Measurements from ENCODE around the gene CASZ1. TPM values are rescaled to one million over a fixed set of nuclear protein-coding genes. Genes with fewer than 3 reads are reported as not detected.

CASZ1 gene
- total and polyA plus RNA-seq, 2 donors (not counting 3 experiments of a cell fraction or from before 2014, with no cell fraction given): 1.5 to 5.2 TPM

- dilution Hi-C loops (cut with MboI; ENCODE audit: extremely low pct_ligation_motif_present, low sequenced_read_pairs): no loop called here
- no peak for FAIRE-seq
- TF ChIP-seq POLR2A (IDR thresholded peaks at IDR 0.05; ENCODE audit: low read depth, low read length) (no peak), GATA2 (IDR thresholded peaks at IDR 0.05; ENCODE audit: insufficient read depth, insufficient read length, low read depth, low read length) (no peak), MAX (IDR thresholded peaks at IDR 0.05; ENCODE audit: insufficient read depth, insufficient read length) (no peak), EZH2 (IDR thresholded peaks at IDR 0.05; ENCODE audit: borderline replicate concordance, low read depth, low read length, severe bottlenecking) (no peak), POLR2AphosphoS5 (IDR thresholded peaks at IDR 0.05; ENCODE audit: insufficient read depth, low read depth, low read length) (no peak), MYC (IDR thresholded peaks at IDR 0.05; ENCODE audit: low read depth, low read length) (no peak), JUN (IDR thresholded peaks at IDR 0.05; ENCODE audit: borderline replicate concordance, insufficient read depth, insufficient read length, low read depth) (no peak), CTCF (IDR thresholded peaks at IDR 0.05; ENCODE audit: extremely low read depth in 1 of 2, insufficient read depth in 1 of 2, low read depth in 1 of 2, low read length in 2 of 2) (no peak), FOS (IDR thresholded peaks at IDR 0.05; ENCODE audit: borderline replicate concordance, insufficient read depth, low read length) (no peak)
Measured at GRCh38 chr1:10591010-10591409, 205.4 kb downstream of the CASZ1 start.

More at GRCh38 chr1:10591010-10591409, 205.4 kb downstream of the CASZ1 start:
- intact Hi-C loops (cut with micrococcal nuclease): no loop called here
- H3K9me3 ChIP-seq (replicated peaks; ENCODE audit: control insufficient read depth, insufficient read depth, low read length): no peaks in the 10 kb centered on the region
- H4K20me1 ChIP-seq (replicated peaks; ENCODE audit: control insufficient read depth, extremely low read depth, insufficient read depth, low read length): no peaks in the 10 kb centered on the region
- ChIA-PET POLR2A (no interaction called here), CTCF (interaction anchor here (0.9 kb wide), 1 partner anchor 78 kb away, joined by 3 read pairs; no protein-coding TSS in a partner anchor)
- no TSS peak for BruUV-seq (replicated peaks)
- H3K27ac ChIP-seq (ENCODE audit: insufficient read depth, low read depth, low read length): no peak overlapping the region
- H3K9me1 ChIP-seq (replicated peaks; ENCODE audit: control insufficient read depth, extremely low read depth, insufficient read depth, low read length): no peaks in the 10 kb centered on the region
- no peak overlapping the region for H2AFZ ChIP-seq (ENCODE audit: low read depth, low read length)
- H3K36me3 ChIP-seq (ENCODE audit: control insufficient read depth in 2 of 2, extremely low read depth in 1 of 2, insufficient read depth in 2 of 2, low read length in 2 of 2): no peaks in the 10 kb centered on the region
- H3K27me3 ChIP-seq (ENCODE audit: control insufficient read depth in 2 of 2, insufficient read depth in 2 of 2, low read length in 2 of 2): no peaks in the 10 kb centered on the region
- no peak overlapping the region for H3K4me2 ChIP-seq (ENCODE audit: insufficient read depth, low read length)
- no peaks in the 10 kb centered on the region for H3K4me1 ChIP-seq (ENCODE audit: control insufficient read depth, extremely low read depth, insufficient read depth, low read length)
- no peak overlapping the region for H3K9ac ChIP-seq (replicated peaks; ENCODE audit: extremely low read depth, insufficient read depth, low read length)
- H3K4me3 ChIP-seq (replicated peaks in 1 of 3; ENCODE audit: insufficient read depth in 1 of 3, low read depth in 1 of 3, low read length in 3 of 3): no peak overlapping the region
- H3K79me2 ChIP-seq (ENCODE audit: control insufficient read depth, insufficient read depth, low read length): no peaks in the 10 kb centered on the region
- no peak for DNase-seq (ENCODE audit: low read depth, low spot score)
